Neural crest cell (in vitro differentiated cells): Measurements from ENCODE around the gene MPDZ. TPM values are rescaled to one million over a fixed set of nuclear protein-coding genes. Genes with fewer than 3 reads are reported as not detected.
"Not testable (repeated sequence)": the region's sequence is repeated elsewhere in the genome, so short reads cannot be mapped to it uniquely, and the experiment has no call there.

ENCODE experiments used
- DNase-seq: peaks from one replicate; pipeline ENCODE4 v3.0.0; 2021; ENCODE audit warnings: low read depth, mixed read lengths, low spot score
- H3K27ac Mint-ChIP-seq: one replicate; pipeline ENCODE4 v1.8.0; 2021; ENCODE audit warnings: mild to moderate bottlenecking, mixed read lengths; ENCODE audit not compliant: unreplicated experiment
- H3K27me3 Mint-ChIP-seq: 2 replicates; pipeline ENCODE4 v1.8.0; 2021; ENCODE audit warnings: low read depth, mild to moderate bottlenecking, mixed read lengths
- H3K36me3 Mint-ChIP-seq: 2 replicates; pipeline ENCODE4 v1.8.0; 2021; ENCODE audit warnings: low read depth, mild to moderate bottlenecking, mixed read lengths
- H3K4me1 Mint-ChIP-seq: 2 replicates; pipeline ENCODE4 v1.8.0; 2021; ENCODE audit warnings: mixed read lengths
- H3K4me3 Mint-ChIP-seq: one replicate; pipeline ENCODE4 v1.8.0; 2021; ENCODE audit warnings: mild to moderate bottlenecking, mixed read lengths
- H3K9me3 Mint-ChIP-seq: 2 replicates; pipeline ENCODE4 v1.8.0; 2021; ENCODE audit warnings: mixed read lengths
- CTCF ChIP-seq: fragments of 200-600 bp; sonication (generic); conservative IDR thresholded peaks from 2 replicates; pipeline ENCODE4 v1.5.0; 2021; ENCODE audit warnings: antibody characterized with exemption, mild to moderate bottlenecking
- total RNA-seq: library from RNA; stranded (reverse); gene quantifications from 2 replicates; pipeline ENCODE4 v1.2.1, GENCODE V29; 2021

The MPDZ gene
- total RNA-seq, 1 donor from 2014 or later = 69.4 TPM

DNA sequence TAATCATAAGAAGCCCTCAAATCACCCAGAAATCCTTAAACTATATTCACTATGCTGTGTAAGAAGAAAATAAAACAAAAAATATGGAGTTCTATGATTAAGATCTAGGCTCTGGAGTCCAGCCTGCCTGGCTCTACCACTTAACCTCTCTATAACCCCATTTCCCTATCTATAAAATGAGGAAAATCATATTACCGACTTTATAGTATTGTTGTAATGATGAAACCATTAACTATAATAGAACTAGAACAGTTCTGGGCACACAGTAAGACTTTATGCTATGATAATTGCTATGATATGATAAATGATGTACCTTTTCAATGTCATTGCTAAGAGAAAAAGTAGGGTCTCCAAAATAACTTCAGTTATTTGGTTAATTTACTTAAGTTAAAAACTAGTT, 40.3 kb downstream of the MPDZ start:
- no peak for DNase-seq
- Mint-ChIP-seq H3K9me3 (no peaks in the 10 kb centered on the region), H3K27ac (no peak overlapping the region), H3K4me3 (no peak overlapping the region), H3K4me1 (peaks cover 2% of the 10 kb centered on the region), H3K27me3 (no peaks in the 10 kb centered on the region), H3K36me3 (peaks cover 14% of the 10 kb centered on the region)
- no peak for TF ChIP-seq CTCF

- no peak for TF ChIP-seq CTCF
- Mint-ChIP-seq H3K4me1 (no peaks in the 10 kb centered on the region), H3K9me3 (no peaks in the 10 kb centered on the region), H3K27ac (no peak overlapping the region), H3K36me3 (peaks cover 9% of the 10 kb centered on the region), H3K27me3 (no peaks in the 10 kb centered on the region), H3K4me3 (no peak overlapping the region)
- DNase-seq = no peak
Measured at GRCh38 chr9:13234932-13235331, 44.6 kb downstream of the MPDZ start.

GRCh38 chr9:13228431-13228830, 51.1 kb downstream of the MPDZ start:
- no peak overlapping the region for H3K4me3 Mint-ChIP-seq
- no peak for DNase-seq
- no peak for TF ChIP-seq CTCF
- H3K36me3 Mint-ChIP-seq = peaks cover 9% of the 10 kb centered on the region
- H3K9me3 Mint-ChIP-seq = no peaks in the 10 kb centered on the region
- no peak overlapping the region for H3K27ac Mint-ChIP-seq
- no peaks in the 10 kb centered on the region for H3K27me3 Mint-ChIP-seq
- H3K4me1 Mint-ChIP-seq = no peaks in the 10 kb centered on the region

DNA sequence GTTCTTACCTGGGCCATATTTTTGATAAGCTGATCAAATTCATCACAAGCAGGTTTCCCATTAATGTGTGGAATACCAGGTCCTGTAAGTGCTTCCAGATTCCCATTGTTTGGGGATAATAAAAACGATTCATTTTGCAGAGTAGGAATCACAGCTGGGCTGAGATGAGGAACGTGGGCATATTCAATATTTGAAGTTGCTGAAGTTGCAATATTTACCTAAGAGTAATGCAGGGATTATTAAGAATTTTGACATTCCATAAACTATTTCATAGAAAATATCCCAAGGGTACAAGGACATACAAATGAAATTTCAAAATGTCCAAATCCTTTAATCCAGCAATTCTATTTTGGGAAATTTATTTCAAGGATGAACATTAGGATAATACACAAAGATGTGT, 55.1 kb downstream of the MPDZ start:
- no peak for DNase-seq
- peaks cover 12% of the 10 kb centered on the region for H3K4me1 Mint-ChIP-seq
- peaks cover 17% of the 10 kb centered on the region for H3K36me3 Mint-ChIP-seq
- no peak overlapping the region for H3K27ac Mint-ChIP-seq
- H3K9me3 Mint-ChIP-seq = no peaks in the 10 kb centered on the region
- no peak overlapping the region for H3K4me3 Mint-ChIP-seq
- TF ChIP-seq CTCF = no peak
- no peaks in the 10 kb centered on the region for H3K27me3 Mint-ChIP-seq

DNA sequence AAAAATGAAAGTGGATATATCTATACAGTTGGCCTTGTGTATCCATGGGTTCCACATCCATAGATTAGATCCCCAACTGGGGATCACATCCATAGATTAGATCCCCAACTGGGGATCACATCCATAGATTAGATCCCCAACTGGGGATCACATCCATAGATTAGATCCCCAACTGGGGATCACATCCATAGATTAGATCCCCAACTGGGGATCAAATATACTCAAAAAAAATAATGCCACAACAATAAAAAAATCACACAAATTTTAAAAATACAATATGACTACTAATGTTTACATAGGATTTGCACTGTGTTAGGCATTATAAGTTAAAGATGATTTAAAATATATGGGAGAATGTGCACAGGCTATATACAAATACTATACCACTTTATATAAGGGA, 56.8 kb downstream of the MPDZ start:
- H3K9me3 Mint-ChIP-seq, H3K4me3 Mint-ChIP-seq, H3K27me3 Mint-ChIP-seq, DNase-seq, H3K27ac Mint-ChIP-seq: not testable (repeated sequence)
- peaks cover 12% of the 10 kb centered on the region for H3K4me1 Mint-ChIP-seq
- peaks cover 19% of the 10 kb centered on the region for H3K36me3 Mint-ChIP-seq

DNA sequence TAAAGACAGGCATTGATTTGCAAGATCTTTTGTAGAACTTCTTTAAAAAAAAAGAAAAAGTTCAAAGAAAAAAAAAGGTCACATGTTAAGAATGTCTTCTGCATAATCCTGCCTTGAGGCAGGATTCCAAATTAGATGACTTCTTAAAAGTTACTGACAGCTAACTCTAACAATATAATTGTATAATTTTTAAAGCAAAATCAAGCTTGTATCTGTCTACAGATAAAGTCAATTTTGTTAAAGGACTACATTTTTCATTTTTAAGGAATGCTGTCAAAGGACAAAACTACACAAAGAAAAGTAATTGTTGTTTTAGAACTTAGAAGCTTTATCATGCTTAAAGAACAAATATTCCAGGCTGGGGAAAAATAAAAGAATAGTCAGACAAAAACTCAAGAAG, 57.8 kb downstream of the MPDZ start:
- peaks cover 12% of the 10 kb centered on the region for H3K4me1 Mint-ChIP-seq
- H3K27ac Mint-ChIP-seq = no peak overlapping the region
- no peaks in the 10 kb centered on the region for H3K27me3 Mint-ChIP-seq
- no peak overlapping the region for H3K4me3 Mint-ChIP-seq
- peaks cover 24% of the 10 kb centered on the region for H3K36me3 Mint-ChIP-seq
- no peak for TF ChIP-seq CTCF
- DNase-seq = no peak
- H3K9me3 Mint-ChIP-seq = no peaks in the 10 kb centered on the region
